ENCODE results near the gene MRPS18A. TPM values are rescaled to one million over a fixed set of nuclear protein-coding genes. Genes with fewer than 3 reads are reported as not detected.

MRPS18A gene
- total and polyA plus RNA-seq, 2 of the 8 experiments (the other 6 are each of a cell fraction or from before 2014, with no cell fraction given), result 48.3 to 121 TPM

GRCh38 chr6:43736844-43737243 is 49.3 kb upstream of the MRPS18A start:
- no peaks in the 10 kb centered on the region for H3K79me2 ChIP-seq (ENCODE audit: control insufficient read depth in 1 of 2, insufficient read depth in 2 of 2, low read length in 2 of 2)
- H2BK120ac ChIP-seq (replicated peaks; ENCODE audit: low read depth, low read length), result no peak overlapping the region
- H3K27me3 ChIP-seq (replicated peaks in 1 of 4; ENCODE audit: control insufficient read depth in 3 of 4, extremely low read depth in 1 of 4, insufficient read depth in 3 of 4, low read length in 3 of 4), result no peaks in the 10 kb centered on the region
- H3K4ac ChIP-seq (replicated peaks; ENCODE audit: insufficient read length, low read depth, low read length), result no peak overlapping the region
- H3K4me3 ChIP-seq (ENCODE audit: extremely low read depth in 1 of 4, insufficient read depth in 2 of 4, low read depth in 3 of 4, low read length in 4 of 4), result no peak overlapping the region
- ChIA-PET CTCF (ENCODE audit: partially characterized antibody) (interaction anchor here (0.8 to 5.1 kb wide), 6 partner anchors 12 to 69 kb away, joined by 3 to 31 read pairs (median 6); no protein-coding TSS in a partner anchor), POLR2A (ENCODE audit: partially characterized antibody) (interaction anchor here (1.1 kb wide), 2 partner anchors 10 to 61 kb away, joined by 3 read pairs; no protein-coding TSS in a partner anchor)
- FAIRE-seq, result no peak
- peaks cover 7% of the 10 kb centered on the region; the same call in 1 of the 2 replicates for H3K23me2 ChIP-seq (ENCODE audit: low read depth, low read length)
- H3K79me1 ChIP-seq (ENCODE audit: low read depth, low read length), result no peaks in the 10 kb centered on the region
- H3K4me1 ChIP-seq (replicated peaks in 1 of 4; ENCODE audit: control insufficient read depth in 3 of 4, insufficient read depth in 4 of 4, low read length in 3 of 4), result peaks cover 0 to 19% (median under 1%) of the 10 kb centered on the region in 4 experiments; a peak in 3 of 7 replicates
- H3K56ac ChIP-seq (replicated peaks; ENCODE audit: insufficient read length, low read depth, low read length), result no peak overlapping the region
- H3K4me2 ChIP-seq (ENCODE audit: insufficient read depth in 1 of 2, low read depth in 2 of 2, low read length in 2 of 2), result no peak overlapping the region
- no peak overlapping the region for H2AK5ac ChIP-seq (ENCODE audit: low read depth, low read length)
- H4K5ac ChIP-seq (ENCODE audit: insufficient read length, low read depth, low read length), result no peak overlapping the region
- H3K18ac ChIP-seq (ENCODE audit: extremely low read depth, low read length), result no peak overlapping the region
- WGBS, 2 experiments (ENCODE audit: extremely low coverage in 1 of 2, insufficient coverage in 1 of 2, insufficient read length in 1 of 2, insufficient replicate concordance in 2 of 2, low coverage in 1 of 2, low lambda C conversion rate in 2 of 2, missing lambda C conversion rate in 1 of 2), result 82% methylated on average over 2 of the region's 2 CpGs; no CpG with 5 or more reads in 1 of the 2 experiments
- no peak for DNase-seq (ENCODE audit: low read depth in 1 of 2, low spot score in 2 of 2)
- no peak overlapping the region for H2BK12ac ChIP-seq (ENCODE audit: low read depth, low read length)
- H3K9ac ChIP-seq (replicated peaks in 1 of 4; ENCODE audit: extremely low read depth in 1 of 4, low read depth in 3 of 4, low read length in 3 of 4), result no peak overlapping the region
- H4K20me1 ChIP-seq (replicated peaks in 1 of 2; ENCODE audit: control insufficient read depth in 1 of 2, insufficient read depth in 2 of 2, low read length in 2 of 2), result peaks cover 0 to 3% of the 10 kb centered on the region in 2 experiments
- no peak overlapping the region for H4K91ac ChIP-seq (replicated peaks; ENCODE audit: insufficient read length, low read length)
- H3K14ac ChIP-seq (ENCODE audit: insufficient read length), result no peak overlapping the region
- no peaks in the 10 kb centered on the region for H3K9me3 ChIP-seq (ENCODE audit: insufficient read depth in 2 of 2, low read depth in 1 of 2, low read length in 1 of 2)
- H3K23ac ChIP-seq (ENCODE audit: insufficient read length), result no peak overlapping the region
- no peak overlapping the region for H2AFZ ChIP-seq (ENCODE audit: low read length)
- H4K8ac ChIP-seq (ENCODE audit: extremely low read depth, insufficient read depth, low read length), result no peak overlapping the region; the same call in 1 of the 2 replicates
- no peak overlapping the region for H2BK5ac ChIP-seq (ENCODE audit: low read depth, low read length)
- H2BK15ac ChIP-seq (ENCODE audit: low read length), result 0 out of 2 replicates have a peak overlapping the region, but pooled peaks have one; percentile 8
- TF ChIP-seq NANOG (IDR thresholded peaks at IDR 0.05; ENCODE audit: insufficient read depth, low read depth, low read length, poor library complexity, severe bottlenecking), result no peak
- TF ChIP-seq GTF2F1 (IDR thresholded peaks at IDR 0.05; ENCODE audit: borderline replicate concordance, low read depth, low read length), result no peak
- TF ChIP-seq CBX8 (IDR thresholded peaks at IDR 0.05; ENCODE audit: borderline replicate concordance, low read depth, low read length), result no peak
- TF ChIP-seq GABPA (IDR thresholded peaks at IDR 0.05; ENCODE audit: borderline replicate concordance, insufficient read depth, low read length), result no peak
- TF ChIP-seq MAFK (IDR thresholded peaks at IDR 0.05; ENCODE audit: low read depth, low read length), result no peak
- no peak for TF ChIP-seq CEBPB (IDR thresholded peaks at IDR 0.05; ENCODE audit: low read depth, low read length)
- no peak for TF ChIP-seq KDM4A (IDR thresholded peaks at IDR 0.05; ENCODE audit: low read depth, low read length, severe bottlenecking)
- no peak overlapping the region for H2BK20ac ChIP-seq (ENCODE audit: low read length)
- no peaks in the 10 kb centered on the region for H3K36me3 ChIP-seq (ENCODE audit: control insufficient read depth in 2 of 4, insufficient read depth in 4 of 4, low read length in 3 of 4)
- H3K27ac ChIP-seq (ENCODE audit: low read depth, low read length), result no peak overlapping the region

All from H1 (cell line).